Glutamatergic neuron (in vitro differentiated cells): Measurements from ENCODE around the gene BPIFB4. TPM values are rescaled to one million over a fixed set of nuclear protein-coding genes. Genes with fewer than 3 reads are reported as not detected.

Experiments
- DNase-seq: peaks from one replicate; pipeline ENCODE4 v3.0.0; 2022
- H3K27ac Mint-ChIP-seq: one replicate; pipeline ENCODE4 v1.8.0; 2020; ENCODE audit warnings: mild to moderate bottlenecking, mixed read lengths, inconsistent platforms; ENCODE audit not compliant: unreplicated experiment
- H3K27me3 Mint-ChIP-seq: one replicate; pipeline ENCODE4 v1.8.0; 2020; ENCODE audit warnings: mild to moderate bottlenecking, moderate library complexity, mixed read lengths, inconsistent platforms; ENCODE audit not compliant: unreplicated experiment
- H3K36me3 Mint-ChIP-seq: one replicate; pipeline ENCODE4 v1.8.0; 2020; ENCODE audit warnings: mild to moderate bottlenecking, mixed read lengths, inconsistent platforms; ENCODE audit not compliant: unreplicated experiment
- H3K4me1 Mint-ChIP-seq: one replicate; pipeline ENCODE4 v1.8.0; 2020; ENCODE audit warnings: mild to moderate bottlenecking, low read depth, mixed read lengths, inconsistent platforms; ENCODE audit not compliant: unreplicated experiment
- H3K4me3 Mint-ChIP-seq: one replicate; pipeline ENCODE4 v1.8.0; 2020; ENCODE audit warnings: mild to moderate bottlenecking, mixed read lengths, inconsistent platforms; ENCODE audit not compliant: unreplicated experiment
- H3K9me3 Mint-ChIP-seq: one replicate; pipeline ENCODE4 v1.8.0; 2020; ENCODE audit warnings: mild to moderate bottlenecking, moderate library complexity, mixed read lengths, inconsistent platforms; ENCODE audit not compliant: unreplicated experiment
- total RNA-seq: library from RNA; stranded (reverse); fragmentation: NEBNext Ultra II Directional; extraction: Animal tissue kit (Norgen Biotek cat#: 25700); gene quantifications from one replicate; pipeline ENCODE4 v1.2.1, GENCODE V29; 2021; ENCODE audit not compliant: unreplicated experiment
- TF ChIP-seq, protein P1 (sequence below): fragments of 200-600 bp; sonication (generic); IDR thresholded peaks from one replicate; pipeline ENCODE4 v1.5.0; 2021; ENCODE audit not compliant: partially characterized antibody, unreplicated experiment

Gene BPIFB4
- total RNA-seq, 1 donor from 2014 or later = not detected

GRCh38 chr20:33064572-33065287 is 14.7 kb upstream of the BPIFB4 start:
- Mint-ChIP-seq H3K27me3 (peaks cover 9% of the 10 kb centered on the region), H3K4me1 (no peaks in the 10 kb centered on the region), H3K36me3 (no peaks in the 10 kb centered on the region), H3K27ac (no peak overlapping the region), H3K9me3 (peaks cover 2% of the 10 kb centered on the region), H3K4me3 (no peak overlapping the region)
- no peak for DNase-seq
- TF ChIP-seq, protein P1, sequence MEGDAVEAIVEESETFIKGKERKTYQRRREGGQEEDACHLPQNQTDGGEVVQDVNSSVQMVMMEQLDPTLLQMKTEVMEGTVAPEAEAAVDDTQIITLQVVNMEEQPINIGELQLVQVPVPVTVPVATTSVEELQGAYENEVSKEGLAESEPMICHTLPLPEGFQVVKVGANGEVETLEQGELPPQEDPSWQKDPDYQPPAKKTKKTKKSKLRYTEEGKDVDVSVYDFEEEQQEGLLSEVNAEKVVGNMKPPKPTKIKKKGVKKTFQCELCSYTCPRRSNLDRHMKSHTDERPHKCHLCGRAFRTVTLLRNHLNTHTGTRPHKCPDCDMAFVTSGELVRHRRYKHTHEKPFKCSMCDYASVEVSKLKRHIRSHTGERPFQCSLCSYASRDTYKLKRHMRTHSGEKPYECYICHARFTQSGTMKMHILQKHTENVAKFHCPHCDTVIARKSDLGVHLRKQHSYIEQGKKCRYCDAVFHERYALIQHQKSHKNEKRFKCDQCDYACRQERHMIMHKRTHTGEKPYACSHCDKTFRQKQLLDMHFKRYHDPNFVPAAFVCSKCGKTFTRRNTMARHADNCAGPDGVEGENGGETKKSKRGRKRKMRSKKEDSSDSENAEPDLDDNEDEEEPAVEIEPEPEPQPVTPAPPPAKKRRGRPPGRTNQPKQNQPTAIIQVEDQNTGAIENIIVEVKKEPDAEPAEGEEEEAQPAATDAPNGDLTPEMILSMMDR = no peak

GRCh38 chr20:33065785-33066184 is 13.7 kb upstream of the BPIFB4 start:
- Mint-ChIP-seq H3K9me3 (peaks cover 2% of the 10 kb centered on the region), H3K36me3 (no peaks in the 10 kb centered on the region), H3K27me3 (peaks cover 4% of the 10 kb centered on the region), H3K27ac (no peak overlapping the region), H3K4me1 (no peaks in the 10 kb centered on the region), H3K4me3 (no peak overlapping the region)
- DNase-seq = no peak
- TF ChIP-seq, protein P1 = no peak

DNA sequence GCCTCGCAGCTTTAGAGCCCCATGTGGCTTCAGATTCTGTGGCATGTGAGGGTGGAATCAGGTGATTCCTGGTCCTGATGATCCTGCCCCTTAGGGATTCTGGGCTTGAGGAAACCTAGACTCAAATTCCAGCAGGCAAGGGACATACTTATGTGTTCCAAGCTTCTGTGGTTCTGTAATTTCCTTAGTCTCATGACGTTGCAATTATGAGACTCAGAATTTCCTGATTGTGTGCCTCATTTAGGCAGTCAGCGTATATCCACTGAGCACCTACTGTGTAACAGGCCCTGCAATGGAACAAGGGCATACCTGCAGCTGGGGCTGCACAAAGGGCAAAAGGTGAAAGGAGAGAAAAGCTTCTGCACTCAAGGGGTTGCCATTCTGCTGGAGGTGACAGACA is 11.6 kb upstream of the BPIFB4 start:
- peaks cover 2% of the 10 kb centered on the region for H3K9me3 Mint-ChIP-seq

GRCh38 chr20:33068251-33068939 is 11.0 kb upstream of the BPIFB4 start:
- peaks cover 6% of the 10 kb centered on the region for H3K27me3 Mint-ChIP-seq
- no peak overlapping the region for H3K27ac Mint-ChIP-seq
- no peaks in the 10 kb centered on the region for H3K36me3 Mint-ChIP-seq
- no peaks in the 10 kb centered on the region for H3K4me1 Mint-ChIP-seq
- TF ChIP-seq, protein P1 = no peak
- H3K4me3 Mint-ChIP-seq = no peak overlapping the region
- H3K9me3 Mint-ChIP-seq = peaks cover 2% of the 10 kb centered on the region
- DNase-seq = no peak

More for the DNA sequence above, 11.6 kb upstream of the BPIFB4 start:
- Mint-ChIP-seq H3K27me3 (peaks cover 6% of the 10 kb centered on the region), H3K27ac (no peak overlapping the region), H3K4me3 (no peak overlapping the region), H3K36me3 (no peaks in the 10 kb centered on the region), H3K4me1 (no peaks in the 10 kb centered on the region)
- DNase-seq = no peak
- TF ChIP-seq, protein P1 = no peak

GRCh38 chr20:33069673-33070072 is 9.8 kb upstream of the BPIFB4 start:
- TF ChIP-seq, protein P1 = no peak
- H3K4me1 Mint-ChIP-seq = no peaks in the 10 kb centered on the region
- H3K27me3 Mint-ChIP-seq = peaks cover 6% of the 10 kb centered on the region
- H3K27ac Mint-ChIP-seq = no peak overlapping the region
- no peak for DNase-seq
- peaks cover under 1% of the 10 kb centered on the region for H3K9me3 Mint-ChIP-seq
- H3K4me3 Mint-ChIP-seq = no peak overlapping the region
- no peaks in the 10 kb centered on the region for H3K36me3 Mint-ChIP-seq
